DOHH2 (cell line): Measurements from ENCODE around the gene ACTG2.

Source experiments
- EZH2phosphoT487 ChIP-seq: fragments of 200-600 bp; sonication (generic); IDR thresholded peaks from 2 replicates; pipeline ENCODE4 v1.6.1; 2017; ENCODE audit warnings: borderline replicate concordance, mild to moderate bottlenecking, antibody characterized with exemption, low read length, moderate library complexity, mixed read lengths
- TF ChIP-seq, protein P1 (sequence below): fragments of 200-600 bp; sonication (generic); IDR thresholded peaks from one replicate; pipeline ENCODE4 v1.5.1; 2014; ENCODE audit warnings: antibody characterized with exemption, mild to moderate bottlenecking, low read depth, low read length; ENCODE audit not compliant: poor library complexity, severe bottlenecking

GRCh38 chr2:73949802-73950201, 57.0 kb downstream of the ACTG2 start:
- TF ChIP-seq, protein P1, sequence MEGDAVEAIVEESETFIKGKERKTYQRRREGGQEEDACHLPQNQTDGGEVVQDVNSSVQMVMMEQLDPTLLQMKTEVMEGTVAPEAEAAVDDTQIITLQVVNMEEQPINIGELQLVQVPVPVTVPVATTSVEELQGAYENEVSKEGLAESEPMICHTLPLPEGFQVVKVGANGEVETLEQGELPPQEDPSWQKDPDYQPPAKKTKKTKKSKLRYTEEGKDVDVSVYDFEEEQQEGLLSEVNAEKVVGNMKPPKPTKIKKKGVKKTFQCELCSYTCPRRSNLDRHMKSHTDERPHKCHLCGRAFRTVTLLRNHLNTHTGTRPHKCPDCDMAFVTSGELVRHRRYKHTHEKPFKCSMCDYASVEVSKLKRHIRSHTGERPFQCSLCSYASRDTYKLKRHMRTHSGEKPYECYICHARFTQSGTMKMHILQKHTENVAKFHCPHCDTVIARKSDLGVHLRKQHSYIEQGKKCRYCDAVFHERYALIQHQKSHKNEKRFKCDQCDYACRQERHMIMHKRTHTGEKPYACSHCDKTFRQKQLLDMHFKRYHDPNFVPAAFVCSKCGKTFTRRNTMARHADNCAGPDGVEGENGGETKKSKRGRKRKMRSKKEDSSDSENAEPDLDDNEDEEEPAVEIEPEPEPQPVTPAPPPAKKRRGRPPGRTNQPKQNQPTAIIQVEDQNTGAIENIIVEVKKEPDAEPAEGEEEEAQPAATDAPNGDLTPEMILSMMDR = no peak
- TF ChIP-seq EZH2phosphoT487 = no peak
